HepG2 (cell line): ENCODE measurements around the gene MSRB2.

ENCODE experiments used
- CEBPG ChIP-seq: IDR thresholded peaks from 2 replicates; pipeline ENCODE4 v1.6.1; 2016
- MEF2D ChIP-seq: sonication (generic); formaldehyde crosslinking; IDR thresholded peaks from 2 replicates; pipeline ENCODE4 v1.5.1; 2020; ENCODE audit warnings: mild to moderate bottlenecking, missing genetic modification reagents
- MTA3 ChIP-seq: sonication (generic); formaldehyde crosslinking; IDR thresholded peaks from 2 replicates; pipeline ENCODE4 v1.4.0; 2020; ENCODE audit warnings: missing genetic modification reagents
- NFIC ChIP-seq: IDR thresholded peaks from 2 replicates; pipeline ENCODE4 v1.6.1; 2012; ENCODE audit warnings: mild to moderate bottlenecking, low read length, inconsistent platforms
- NR2F2 ChIP-seq: IDR thresholded peaks from 2 replicates; pipeline ENCODE4 v1.6.1; 2012; ENCODE audit warnings: low read depth, inconsistent platforms, borderline replicate concordance
- POLR2A ChIP-seq, 2 experiments: IDR thresholded peaks; 2 replicates each; pipeline ENCODE4 v1.6.1; 2011; ENCODE audit warnings: low read depth in 2 of 2, low read length in 2 of 2, mild to moderate bottlenecking in 1 of 2, moderate library complexity in 1 of 2; ENCODE audit not compliant: insufficient read depth in 1 of 2
- RNF2 ChIP-seq: fragments of 450-650 bp; conservative IDR thresholded peaks from 2 replicates; pipeline ENCODE4 v1.6.1; 2016; ENCODE audit warnings: low read depth
- ZKSCAN5 ChIP-seq: sonication (generic); formaldehyde crosslinking; IDR thresholded peaks from 2 replicates; pipeline ENCODE4 v1.5.1; 2020; ENCODE audit warnings: mild to moderate bottlenecking, missing genetic modification reagents
- TF ChIP-seq, protein P1 (sequence below): sonication (generic); formaldehyde crosslinking; IDR thresholded peaks from 2 replicates; pipeline ENCODE4 v1.5.0; 2020; ENCODE audit warnings: mild to moderate bottlenecking, missing genetic modification reagents, moderate library complexity
- TF ChIP-seq, protein P2 (sequence below): sonication (generic); formaldehyde crosslinking; IDR thresholded peaks from 2 replicates; pipeline ENCODE4 v1.5.1; 2020; ENCODE audit warnings: missing genetic modification reagents, mild to moderate bottlenecking, borderline replicate concordance

DNA sequence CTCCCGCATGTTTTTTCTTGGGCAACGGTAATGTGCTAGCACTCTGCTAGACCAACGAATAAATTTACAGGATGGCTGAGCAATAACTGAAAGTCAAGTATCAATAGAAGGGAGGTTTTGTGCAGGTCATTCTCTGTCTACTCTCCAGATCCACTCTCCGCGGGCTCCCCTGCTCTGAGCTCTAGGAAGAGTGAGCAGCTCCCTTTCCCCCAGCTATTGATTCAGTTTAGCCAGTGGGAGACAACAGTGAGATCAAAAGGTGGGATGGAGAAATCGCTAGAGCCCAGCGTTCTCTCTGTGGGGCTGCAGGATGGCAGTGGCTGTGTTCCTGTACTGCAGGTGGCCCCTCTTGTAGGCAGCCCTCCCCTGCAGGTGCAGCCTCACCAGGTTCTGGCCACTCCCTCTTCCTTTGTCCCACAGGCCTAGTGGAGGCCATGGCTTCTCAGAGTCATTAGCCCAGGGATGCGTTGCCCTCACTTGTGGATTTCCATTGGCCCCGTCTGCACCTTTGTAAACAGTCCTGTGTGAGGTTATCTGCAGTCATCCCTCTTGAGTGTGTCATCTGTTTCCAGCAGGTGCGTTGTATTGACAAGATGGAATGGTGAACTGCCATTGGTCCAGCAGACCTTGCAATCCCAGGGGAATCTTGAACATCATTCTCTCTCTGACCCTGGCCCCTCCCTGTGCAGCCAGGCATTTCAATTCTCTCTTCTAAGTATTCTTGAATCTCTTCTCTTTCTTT, 11.1 kb downstream of the MSRB2 start:
- TF ChIP-seq, protein P1, sequence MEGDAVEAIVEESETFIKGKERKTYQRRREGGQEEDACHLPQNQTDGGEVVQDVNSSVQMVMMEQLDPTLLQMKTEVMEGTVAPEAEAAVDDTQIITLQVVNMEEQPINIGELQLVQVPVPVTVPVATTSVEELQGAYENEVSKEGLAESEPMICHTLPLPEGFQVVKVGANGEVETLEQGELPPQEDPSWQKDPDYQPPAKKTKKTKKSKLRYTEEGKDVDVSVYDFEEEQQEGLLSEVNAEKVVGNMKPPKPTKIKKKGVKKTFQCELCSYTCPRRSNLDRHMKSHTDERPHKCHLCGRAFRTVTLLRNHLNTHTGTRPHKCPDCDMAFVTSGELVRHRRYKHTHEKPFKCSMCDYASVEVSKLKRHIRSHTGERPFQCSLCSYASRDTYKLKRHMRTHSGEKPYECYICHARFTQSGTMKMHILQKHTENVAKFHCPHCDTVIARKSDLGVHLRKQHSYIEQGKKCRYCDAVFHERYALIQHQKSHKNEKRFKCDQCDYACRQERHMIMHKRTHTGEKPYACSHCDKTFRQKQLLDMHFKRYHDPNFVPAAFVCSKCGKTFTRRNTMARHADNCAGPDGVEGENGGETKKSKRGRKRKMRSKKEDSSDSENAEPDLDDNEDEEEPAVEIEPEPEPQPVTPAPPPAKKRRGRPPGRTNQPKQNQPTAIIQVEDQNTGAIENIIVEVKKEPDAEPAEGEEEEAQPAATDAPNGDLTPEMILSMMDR (CRISPR knock-in tag): no peak
- TF ChIP-seq ZKSCAN5 (CRISPR knock-in tag): no peak
- no peak for TF ChIP-seq CEBPG
- no peak for TF ChIP-seq NFIC
- TF ChIP-seq NR2F2: no peak
- TF ChIP-seq, protein P2, sequence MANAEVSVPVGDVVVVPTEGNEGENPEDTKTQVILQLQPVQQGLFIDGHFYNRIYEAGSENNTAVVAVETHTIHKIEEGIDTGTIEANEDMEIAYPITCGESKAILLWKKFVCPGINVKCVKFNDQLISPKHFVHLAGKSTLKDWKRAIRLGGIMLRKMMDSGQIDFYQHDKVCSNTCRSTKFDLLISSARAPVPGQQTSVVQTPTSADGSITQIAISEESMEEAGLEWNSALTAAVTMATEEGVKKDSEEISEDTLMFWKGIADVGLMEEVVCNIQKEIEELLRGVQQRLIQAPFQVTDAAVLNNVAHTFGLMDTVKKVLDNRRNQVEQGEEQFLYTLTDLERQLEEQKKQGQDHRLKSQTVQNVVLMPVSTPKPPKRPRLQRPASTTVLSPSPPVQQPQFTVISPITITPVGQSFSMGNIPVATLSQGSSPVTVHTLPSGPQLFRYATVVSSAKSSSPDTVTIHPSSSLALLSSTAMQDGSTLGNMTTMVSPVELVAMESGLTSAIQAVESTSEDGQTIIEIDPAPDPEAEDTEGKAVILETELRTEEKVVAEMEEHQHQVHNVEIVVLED (CRISPR knock-in tag): no peak
- no peak for TF ChIP-seq MEF2D (CRISPR knock-in tag)
- no peak for TF ChIP-seq MTA3 (CRISPR knock-in tag)
- no peak for TF ChIP-seq RNF2
- TF ChIP-seq POLR2A (IDR thresholded peaks at IDR 0.05; ENCODE audit: insufficient read depth in 1 of 2, low read depth in 2 of 2, low read length in 2 of 2): no peak
